HL-60 (cell line): Measurements from ENCODE around the gene MDH2.

Experiments used
- CTCF ChIP-seq: IDR thresholded peaks from one replicate; pipeline ENCODE4 v1.5.1; 2011; ENCODE audit warnings: low read length, control low read depth, inconsistent platforms; ENCODE audit not compliant: insufficient read depth
- POLR2AphosphoS5 ChIP-seq: IDR thresholded peaks from 2 replicates; pipeline ENCODE4 v1.6.1; 2012; ENCODE audit warnings: low read depth
- REST ChIP-seq: IDR thresholded peaks from 2 replicates; pipeline ENCODE4 v1.6.1; 2012; ENCODE audit warnings: low read depth; ENCODE audit not compliant: insufficient replicate concordance

- TF ChIP-seq POLR2AphosphoS5 (no peak), CTCF (no peak), REST (no peak)
Observed at GRCh38 chr7:76091506-76091905, 43.6 kb downstream of the MDH2 start.
